Eye (tissue), 1 donor: ENCODE data around the gene TOP2A.
A peak's percentile ranks its signal among the peaks of the same experiment; 100 is the strongest.
"Not testable (repeated sequence)": the region's sequence is repeated elsewhere in the genome, so short reads cannot be mapped to it uniquely, and the experiment has no call there.

ENCODE experiments used
- DNase-seq: peaks from one replicate; pipeline ENCODE4 v3.0.0-alpha.2; 2015

Gene TOP2A

DNA sequence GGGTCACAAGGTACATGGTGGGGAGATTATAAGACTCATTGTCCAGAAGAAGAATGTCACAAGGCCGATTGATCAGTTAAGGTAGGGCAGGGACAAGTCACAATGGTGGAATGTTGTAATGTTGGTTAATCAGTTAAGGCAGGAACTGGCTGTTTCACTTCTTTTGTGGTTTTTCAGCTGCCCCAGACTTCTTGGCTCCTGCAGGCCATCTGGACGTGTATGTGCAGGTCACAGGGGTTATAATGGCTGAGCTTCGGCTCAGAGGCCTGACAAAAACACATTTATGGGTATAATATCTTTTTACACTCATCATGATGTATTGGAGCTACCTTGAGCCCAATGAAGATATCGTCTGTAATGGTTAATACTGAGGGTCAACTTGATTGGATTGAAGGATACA, 45.1 kb downstream of the TOP2A start:
- DNase-seq = not testable (repeated sequence)

DNA sequence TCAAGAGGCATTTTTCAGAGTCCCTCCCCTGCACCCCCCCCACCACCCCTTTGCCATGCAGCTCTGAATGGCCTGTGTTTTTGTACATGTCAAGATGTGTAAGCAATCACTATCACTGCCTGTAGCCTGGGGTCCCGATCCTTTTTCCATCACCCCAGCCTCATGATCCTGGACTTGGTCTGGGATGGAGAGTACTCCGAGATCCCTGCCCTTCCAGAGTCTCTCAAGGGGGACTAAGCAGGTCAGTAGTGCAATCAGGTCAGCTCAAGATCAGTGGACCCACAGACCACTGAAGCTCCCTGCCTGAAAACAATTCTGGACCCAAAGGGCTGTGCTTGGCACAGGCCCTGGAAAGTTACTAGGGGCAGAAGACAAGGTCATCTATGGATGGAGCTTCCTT, 45.7 kb downstream of the TOP2A start:
- DNase-seq = no peak

DNA sequence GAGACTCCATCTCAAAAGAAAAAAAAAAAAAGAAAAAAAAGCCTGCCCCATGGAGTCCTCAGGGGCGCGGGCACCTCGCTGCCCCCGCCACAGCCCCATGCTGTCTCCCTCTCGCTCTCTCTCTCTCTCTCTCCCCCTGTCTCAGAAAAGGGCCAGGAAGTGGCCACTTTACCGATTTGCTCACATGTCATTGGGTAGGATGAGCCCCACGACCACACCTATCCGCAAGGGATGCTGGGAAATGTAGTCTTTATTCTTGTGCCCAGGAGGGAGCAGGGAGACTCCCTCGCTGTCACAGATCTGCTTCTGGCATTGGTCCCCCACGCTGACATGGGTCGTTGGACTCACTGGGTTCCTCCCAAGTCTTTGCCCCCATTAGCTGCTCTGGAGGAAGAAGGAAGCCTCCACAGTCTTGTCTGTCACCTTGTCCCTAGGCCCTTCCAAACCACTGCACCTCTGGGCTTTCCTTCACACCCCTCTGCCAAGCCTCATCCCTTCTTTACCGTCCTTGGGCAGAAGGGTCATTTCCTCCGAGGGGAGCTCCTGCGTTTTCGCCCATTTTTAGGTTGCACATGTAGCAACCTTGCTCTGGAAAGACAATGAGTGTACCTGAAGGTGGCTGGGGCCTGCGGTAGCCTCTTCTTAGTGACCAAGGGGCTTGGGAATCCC, 46.3 kb downstream of the TOP2A start:
- DNase-seq = peak; percentile 7

DNA sequence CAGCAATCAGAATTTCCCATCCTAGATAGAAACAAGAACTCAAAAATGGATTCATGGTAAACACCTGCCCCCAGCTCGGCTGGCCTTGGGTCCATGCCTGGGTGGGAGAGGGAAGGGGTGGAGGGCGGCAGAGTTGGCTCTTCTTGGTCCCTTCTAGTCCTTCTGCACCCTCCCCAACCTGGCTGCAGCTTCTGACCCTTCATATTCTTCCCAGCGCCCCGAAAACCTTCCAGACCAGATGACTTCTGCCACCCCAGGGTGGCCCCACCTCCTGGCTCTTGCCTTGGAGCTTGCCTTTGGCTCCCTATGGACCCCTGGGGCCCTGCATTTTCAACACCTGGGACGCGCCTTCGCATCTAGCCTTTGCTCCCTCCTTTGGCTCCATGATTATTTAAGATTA, 47.8 kb downstream of the TOP2A start:
- no peak for DNase-seq

DNA sequence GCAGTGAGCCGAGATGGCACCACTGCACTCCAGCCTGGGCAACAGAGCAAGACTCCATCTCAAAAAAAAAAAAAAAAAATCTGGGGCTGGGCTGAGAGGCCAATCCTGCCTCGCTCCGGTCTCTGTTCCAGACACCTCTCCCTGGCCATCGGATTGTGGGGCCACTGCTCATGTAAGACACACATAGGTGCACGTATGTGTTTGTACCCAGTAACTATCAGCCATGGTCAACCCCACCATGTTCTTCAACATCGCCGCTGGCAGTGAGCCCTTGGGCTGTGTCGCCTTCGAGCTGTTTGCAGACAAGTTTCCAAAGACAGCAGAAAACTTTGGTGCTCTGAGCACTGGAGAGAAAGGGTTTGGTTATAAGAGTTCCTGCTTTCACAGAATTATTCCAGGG, 50.0 kb downstream of the TOP2A start:
- DNase-seq = not testable (repeated sequence)

- no peak for DNase-seq
Observed at GRCh38 chr17:40366861-40367518, 50.7 kb downstream of the TOP2A start.

- DNase-seq = no peak
Observed at GRCh38 chr17:40366076-40366860, 51.4 kb downstream of the TOP2A start.

DNA sequence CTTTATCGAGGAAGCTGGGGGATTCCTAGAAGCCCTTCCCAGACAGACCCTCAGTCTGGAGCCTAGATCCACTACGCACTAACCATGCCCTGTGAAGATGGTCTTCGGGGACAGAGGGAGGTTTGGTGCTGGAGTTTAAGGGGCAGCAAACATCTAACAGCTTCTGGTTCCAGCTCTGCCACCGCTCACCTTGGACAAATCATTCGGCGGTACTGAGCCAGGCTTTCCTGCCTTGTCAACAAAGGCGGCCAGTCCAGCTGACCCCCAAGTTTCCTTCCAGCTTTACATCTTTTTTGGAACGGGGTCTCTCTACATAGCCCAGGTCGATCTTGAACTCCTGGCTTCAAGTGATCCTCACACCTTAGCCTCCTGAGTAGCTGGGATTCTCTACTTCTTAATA, 52.8 kb downstream of the TOP2A start:
- no peak for DNase-seq

GRCh38 chr17:40364121-40364861, 53.4 kb downstream of the TOP2A start, which contains the start of gene GJD3:
GJD3 (minus strand) TSS chr17:40364737; CDS start chr17:40363815, 922 bp downstream.
- DNase-seq = peak; percentile 21

DNA sequence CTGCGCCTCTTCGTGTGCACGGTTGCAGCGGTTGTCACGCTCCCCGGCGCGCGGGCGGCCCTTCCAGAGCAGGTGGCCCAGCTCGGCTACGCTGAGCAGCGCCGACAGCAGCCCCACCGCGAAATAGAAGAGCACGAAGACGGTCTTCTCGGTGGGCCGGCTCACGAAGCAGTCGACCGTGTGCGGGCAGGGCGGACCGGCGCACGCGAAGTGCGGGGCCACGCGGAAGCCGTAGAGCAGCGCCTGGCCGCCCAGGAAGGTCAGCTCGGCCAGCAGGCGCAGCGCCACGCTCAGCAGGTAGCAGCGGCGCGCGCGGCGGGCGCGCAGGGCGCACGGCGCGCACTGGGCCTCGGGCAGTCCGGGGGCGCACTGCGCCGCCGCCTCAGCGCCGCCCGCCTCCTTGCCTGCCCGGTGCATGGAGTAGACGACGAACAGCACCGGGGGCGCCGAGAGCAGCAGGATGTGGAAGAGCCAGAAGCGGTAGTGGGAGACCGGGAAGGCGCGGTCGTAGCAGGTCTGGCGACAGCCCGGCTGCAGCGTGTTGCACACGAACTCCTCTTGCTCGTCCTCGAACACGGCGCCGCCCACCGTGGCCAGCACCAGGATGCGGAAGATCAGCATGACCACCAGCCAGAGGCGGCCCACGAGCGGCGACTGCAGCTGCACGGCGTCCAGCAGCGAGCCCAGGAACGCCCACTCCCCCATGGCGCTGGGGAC, 54.4 kb downstream of the TOP2A start:
- peak; percentile 66 for DNase-seq

DNA sequence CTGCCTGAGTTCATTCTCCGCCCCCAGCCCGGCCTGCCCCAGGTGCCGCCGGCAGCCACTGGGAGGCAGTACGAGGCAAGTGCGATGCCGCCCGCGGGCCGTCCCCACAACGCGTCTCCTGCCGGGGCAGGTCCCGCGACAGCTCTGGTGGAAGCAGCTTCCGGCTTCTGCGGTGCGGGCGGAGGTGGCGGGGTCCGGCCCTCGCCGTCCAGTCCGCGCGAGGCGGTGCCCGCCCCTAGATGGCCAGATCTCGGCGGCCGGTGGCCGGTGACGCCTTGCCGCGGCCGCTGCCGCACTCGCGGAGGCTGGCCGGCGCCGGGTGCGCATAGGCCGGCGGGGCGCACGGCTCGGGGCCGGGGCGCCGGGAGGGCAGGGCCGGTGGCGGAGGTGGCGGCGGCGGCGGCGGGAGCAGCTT, 55.0 kb downstream of the TOP2A start:
- peak; percentile 86 for DNase-seq

GRCh38 chr17:40361925-40362695, 55.6 kb downstream of the TOP2A start:
- no peak for DNase-seq

- DNase-seq = peak; percentile 10
Observed at GRCh38 chr17:40361063-40361924, 56.4 kb downstream of the TOP2A start.

GRCh38 chr17:40360091-40360490, 57.6 kb downstream of the TOP2A start:
- DNase-seq = no peak

GRCh38 chr17:40358323-40359038, 59.2 kb downstream of the TOP2A start:
- DNase-seq = peak; percentile 96

GRCh38 chr17:40356990-40357881, 60.5 kb downstream of the TOP2A start:
- DNase-seq = peak; percentile 40

DNA sequence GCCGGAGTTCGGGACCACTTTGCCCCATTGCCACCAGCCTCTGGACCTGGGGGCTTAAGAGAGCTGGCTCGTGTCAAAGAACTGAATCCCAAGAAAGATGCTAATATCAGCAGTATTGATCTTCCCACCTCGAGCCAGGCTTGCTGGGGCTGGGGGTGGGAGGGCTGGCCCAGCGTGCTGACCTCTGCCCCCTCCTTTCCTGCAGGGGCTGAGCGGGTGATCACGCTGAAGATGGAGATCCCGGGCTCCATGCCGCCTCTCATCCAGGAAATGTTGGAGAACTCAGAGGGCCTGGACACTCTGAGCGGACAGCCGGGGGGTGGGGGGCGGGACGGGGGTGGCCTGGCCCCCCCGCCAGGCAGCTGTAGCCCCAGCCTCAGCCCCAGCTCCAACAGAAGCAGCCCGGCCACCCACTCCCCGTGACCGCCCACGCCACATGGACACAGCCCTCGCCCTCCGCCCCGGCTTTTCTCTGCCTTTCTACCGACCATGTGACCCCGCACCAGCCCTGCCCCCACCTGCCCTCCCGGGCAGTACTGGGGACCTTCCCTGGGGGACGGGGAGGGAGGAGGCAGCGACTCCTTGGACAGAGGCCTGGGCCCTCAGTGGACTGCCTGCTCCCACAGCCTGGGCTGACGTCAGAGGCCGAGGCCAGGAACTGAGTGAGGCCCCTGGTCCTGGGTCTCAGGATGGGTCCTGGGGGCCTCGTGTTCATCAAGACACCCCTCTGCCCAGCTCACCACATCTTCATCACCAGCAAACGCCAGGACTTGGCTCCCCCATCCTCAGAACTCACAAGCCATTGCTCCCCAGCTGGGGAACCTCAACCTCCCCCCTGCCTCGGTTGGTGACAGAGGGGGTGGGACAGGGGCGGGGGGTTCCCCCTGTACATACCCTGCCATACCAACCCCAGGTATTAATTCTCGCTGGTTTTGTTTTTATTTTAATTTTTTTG, 61.6 kb downstream of the TOP2A start:
- no peak for DNase-seq
